Measurements from ENCODE around the gene TBC1D8.

Gene TBC1D8

DNA sequence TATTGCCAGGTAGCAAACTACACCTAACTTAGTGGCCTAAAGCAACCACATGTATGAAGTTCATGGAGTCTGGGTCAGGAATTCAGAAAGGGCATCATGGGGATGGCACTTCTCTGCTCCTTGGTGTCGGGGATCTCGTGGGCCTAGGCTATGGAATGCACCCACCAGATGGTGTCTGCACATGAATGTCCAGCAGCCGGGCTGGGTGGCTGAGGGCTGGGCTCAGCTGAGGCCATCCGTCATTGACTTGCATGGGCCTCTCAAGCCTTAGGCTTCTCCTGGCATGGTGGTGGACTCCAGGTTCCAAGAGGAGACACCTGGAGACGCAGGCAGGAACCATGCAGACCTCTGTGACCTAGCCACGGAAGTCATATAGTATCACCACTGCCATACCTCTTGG, 175.1 kb downstream of the TBC1D8 start:
- no peak overlapping the region for H3K4me3 ChIP-seq (ENCODE audit: control insufficient read depth, low read depth, low read length)
- TF ChIP-seq, protein P1, sequence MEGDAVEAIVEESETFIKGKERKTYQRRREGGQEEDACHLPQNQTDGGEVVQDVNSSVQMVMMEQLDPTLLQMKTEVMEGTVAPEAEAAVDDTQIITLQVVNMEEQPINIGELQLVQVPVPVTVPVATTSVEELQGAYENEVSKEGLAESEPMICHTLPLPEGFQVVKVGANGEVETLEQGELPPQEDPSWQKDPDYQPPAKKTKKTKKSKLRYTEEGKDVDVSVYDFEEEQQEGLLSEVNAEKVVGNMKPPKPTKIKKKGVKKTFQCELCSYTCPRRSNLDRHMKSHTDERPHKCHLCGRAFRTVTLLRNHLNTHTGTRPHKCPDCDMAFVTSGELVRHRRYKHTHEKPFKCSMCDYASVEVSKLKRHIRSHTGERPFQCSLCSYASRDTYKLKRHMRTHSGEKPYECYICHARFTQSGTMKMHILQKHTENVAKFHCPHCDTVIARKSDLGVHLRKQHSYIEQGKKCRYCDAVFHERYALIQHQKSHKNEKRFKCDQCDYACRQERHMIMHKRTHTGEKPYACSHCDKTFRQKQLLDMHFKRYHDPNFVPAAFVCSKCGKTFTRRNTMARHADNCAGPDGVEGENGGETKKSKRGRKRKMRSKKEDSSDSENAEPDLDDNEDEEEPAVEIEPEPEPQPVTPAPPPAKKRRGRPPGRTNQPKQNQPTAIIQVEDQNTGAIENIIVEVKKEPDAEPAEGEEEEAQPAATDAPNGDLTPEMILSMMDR (IDR thresholded peaks at IDR 0.05; ENCODE audit: control insufficient read depth, insufficient read depth, low read depth, low read length, missing control alignments), result no peak

DNA sequence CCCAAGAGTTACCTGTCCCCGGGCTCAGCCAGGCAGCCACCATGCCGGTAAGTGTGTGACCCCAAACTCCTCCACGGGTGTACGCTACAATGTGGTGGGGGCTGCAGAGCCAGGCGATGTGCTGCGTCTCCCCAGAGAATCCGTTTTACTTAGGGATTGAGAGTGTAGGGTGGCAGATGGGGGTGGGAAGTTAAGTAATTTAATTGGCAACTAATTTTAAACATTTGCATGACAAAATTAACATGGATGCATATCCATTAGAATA, 175.7 kb downstream of the TBC1D8 start:
- DNase-seq (ENCODE audit: low read depth), result no peak
- no peak overlapping the region for H3K4me3 ChIP-seq (ENCODE audit: control insufficient read depth, low read depth, low read length)
- TF ChIP-seq, protein P1 (IDR thresholded peaks at IDR 0.05; ENCODE audit: control insufficient read depth, insufficient read depth, low read depth, low read length, missing control alignments), result no peak

More for the DNA sequence above, 175.1 kb downstream of the TBC1D8 start:
- no peak for DNase-seq (ENCODE audit: low read depth)

DNA sequence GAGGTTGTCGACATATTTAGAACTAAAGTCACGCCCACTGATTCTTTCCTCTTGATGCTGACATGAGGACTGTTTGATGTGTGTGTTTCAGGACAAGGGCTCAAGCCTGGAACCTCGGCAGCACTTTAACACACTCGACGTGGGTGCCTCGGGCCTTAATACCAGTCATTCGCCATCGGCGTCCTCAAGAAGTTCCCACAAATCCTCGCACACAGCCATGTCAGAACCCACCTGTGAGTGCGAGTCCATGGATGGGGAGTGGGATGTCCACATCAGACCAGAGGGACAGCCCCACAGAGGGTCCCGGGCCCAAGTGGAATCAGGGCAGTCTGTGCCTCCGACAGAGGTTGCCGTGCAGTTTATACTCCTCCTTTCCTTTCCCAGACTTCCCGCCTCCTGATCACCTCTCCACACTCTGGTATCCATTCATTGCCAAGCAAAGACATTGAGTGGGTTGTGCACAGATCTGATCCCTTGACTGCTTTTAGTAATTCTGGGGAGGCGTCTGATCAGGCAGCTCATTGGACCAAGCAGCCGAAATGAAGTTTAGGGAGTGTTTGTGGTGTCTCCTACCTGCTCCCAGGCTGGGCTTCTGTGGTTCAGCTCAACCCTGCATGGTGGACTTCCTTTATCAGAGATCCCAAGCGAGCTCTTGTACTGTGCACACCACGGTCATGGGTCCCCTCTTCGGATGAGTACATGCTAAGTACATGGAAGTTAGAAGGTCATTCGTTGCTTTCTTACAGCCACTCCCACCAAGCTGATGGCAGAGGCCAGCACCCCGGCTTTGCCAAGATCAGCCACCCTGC, 176.3 kb downstream of the TBC1D8 start:
- H3K4me3 ChIP-seq (ENCODE audit: control insufficient read depth, low read depth, low read length), result no peak overlapping the region
- TF ChIP-seq, protein P1 (IDR thresholded peaks at IDR 0.05; ENCODE audit: control insufficient read depth, insufficient read depth, low read depth, low read length, missing control alignments), result no peak
- no peak for DNase-seq (ENCODE audit: low read depth)

DNA sequence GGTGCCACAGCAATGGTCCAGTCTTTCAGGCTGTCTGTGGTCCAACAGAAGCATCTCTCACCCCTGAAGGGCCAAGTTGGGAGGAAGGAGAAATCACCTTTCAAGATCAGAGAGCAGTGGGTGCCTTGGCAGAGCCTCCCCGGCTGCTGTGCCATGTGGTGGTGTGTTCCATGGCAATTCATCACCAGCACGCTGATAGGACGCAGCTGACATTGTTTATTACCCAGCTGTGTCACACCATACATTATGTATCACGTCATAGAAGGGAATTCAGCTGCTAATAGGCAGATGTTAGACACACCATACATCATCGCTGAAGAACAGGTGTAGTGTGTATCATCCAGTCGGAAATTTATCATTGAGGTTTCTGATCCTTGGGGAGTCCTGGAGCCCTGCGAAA, 178.7 kb downstream of the TBC1D8 start:
- TF ChIP-seq, protein P1 (IDR thresholded peaks at IDR 0.05; ENCODE audit: control insufficient read depth, insufficient read depth, low read depth, low read length, missing control alignments), result no peak
- H3K4me3 ChIP-seq (ENCODE audit: control insufficient read depth, low read depth, low read length), result no peak overlapping the region
- no peak for DNase-seq (ENCODE audit: low read depth)

DNA sequence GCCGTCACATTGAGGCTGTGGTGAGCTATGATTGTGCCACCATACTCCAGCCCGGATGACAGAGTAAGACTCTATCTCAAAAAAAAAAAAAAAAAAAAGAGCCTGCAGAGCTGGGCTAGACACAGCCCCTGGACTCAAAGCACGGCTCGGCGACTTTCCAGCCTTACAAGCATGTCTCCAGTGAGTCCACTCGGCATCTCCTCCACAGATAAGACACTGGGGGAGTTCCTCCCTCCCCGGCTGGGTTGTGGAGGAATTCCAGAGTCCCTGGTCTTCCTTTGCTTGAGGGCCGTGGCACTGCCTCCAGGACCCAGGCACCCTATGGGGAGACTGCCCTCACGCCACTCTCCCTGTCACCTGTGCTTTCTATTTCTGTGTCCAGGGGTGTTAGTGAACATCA, 180.0 kb downstream of the TBC1D8 start:
- TF ChIP-seq, protein P1 (IDR thresholded peaks at IDR 0.05; ENCODE audit: control insufficient read depth, insufficient read depth, low read depth, low read length, missing control alignments), result no peak
- DNase-seq (ENCODE audit: low read depth), result no peak
- H3K4me3 ChIP-seq (ENCODE audit: control insufficient read depth, low read depth, low read length), result no peak overlapping the region

DNA sequence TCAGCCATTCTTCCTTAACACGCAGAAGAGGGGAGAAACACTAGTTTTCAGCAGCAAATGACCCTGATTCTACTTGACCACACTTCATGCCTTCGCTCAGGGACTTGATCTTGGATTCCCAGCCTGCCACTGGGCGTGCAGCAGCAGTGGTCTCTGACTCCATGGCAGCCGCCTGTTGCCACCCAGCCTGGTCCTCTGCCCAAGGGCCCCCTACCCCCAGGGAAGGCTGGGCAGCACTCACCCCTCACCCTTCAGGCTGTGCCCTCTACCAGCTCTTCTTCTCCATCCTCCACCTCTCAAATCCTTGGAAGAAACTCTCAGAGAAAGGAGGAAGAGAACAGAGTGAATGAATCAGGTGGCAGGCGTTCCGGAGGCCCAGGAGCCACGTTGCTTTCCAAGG, 181.2 kb downstream of the TBC1D8 start:
- TF ChIP-seq, protein P1 (IDR thresholded peaks at IDR 0.05; ENCODE audit: control insufficient read depth, insufficient read depth, low read depth, low read length, missing control alignments), result no peak
- no peak overlapping the region for H3K4me3 ChIP-seq (ENCODE audit: control insufficient read depth, low read depth, low read length)
- no peak for DNase-seq (ENCODE audit: low read depth)
